Gastroesophageal sphincter (tissue), 3 donors: Measurements from ENCODE around the gene USP5.

Experiments used
- EP300 ChIP-seq: sonication (generic); formaldehyde crosslinking; IDR thresholded peaks from one replicate; pipeline ENCODE4 v1.6.1; 2017; ENCODE audit warnings: antibody characterized with exemption, mild to moderate bottlenecking
- TF ChIP-seq, protein P1 (sequence below), 4 experiments: fragments of 200-600 bp in 2 of 4; fragments of 450-650 bp in 2 of 4; sonication (generic) in 1 of 4; IDR thresholded peaks; one replicate each; pipeline ENCODE4 v1.5.1; 2017 to 2019; ENCODE audit warnings: antibody characterized with exemption in 4 of 4, mild to moderate bottlenecking in 2 of 4, moderate library complexity in 2 of 4

DNA sequence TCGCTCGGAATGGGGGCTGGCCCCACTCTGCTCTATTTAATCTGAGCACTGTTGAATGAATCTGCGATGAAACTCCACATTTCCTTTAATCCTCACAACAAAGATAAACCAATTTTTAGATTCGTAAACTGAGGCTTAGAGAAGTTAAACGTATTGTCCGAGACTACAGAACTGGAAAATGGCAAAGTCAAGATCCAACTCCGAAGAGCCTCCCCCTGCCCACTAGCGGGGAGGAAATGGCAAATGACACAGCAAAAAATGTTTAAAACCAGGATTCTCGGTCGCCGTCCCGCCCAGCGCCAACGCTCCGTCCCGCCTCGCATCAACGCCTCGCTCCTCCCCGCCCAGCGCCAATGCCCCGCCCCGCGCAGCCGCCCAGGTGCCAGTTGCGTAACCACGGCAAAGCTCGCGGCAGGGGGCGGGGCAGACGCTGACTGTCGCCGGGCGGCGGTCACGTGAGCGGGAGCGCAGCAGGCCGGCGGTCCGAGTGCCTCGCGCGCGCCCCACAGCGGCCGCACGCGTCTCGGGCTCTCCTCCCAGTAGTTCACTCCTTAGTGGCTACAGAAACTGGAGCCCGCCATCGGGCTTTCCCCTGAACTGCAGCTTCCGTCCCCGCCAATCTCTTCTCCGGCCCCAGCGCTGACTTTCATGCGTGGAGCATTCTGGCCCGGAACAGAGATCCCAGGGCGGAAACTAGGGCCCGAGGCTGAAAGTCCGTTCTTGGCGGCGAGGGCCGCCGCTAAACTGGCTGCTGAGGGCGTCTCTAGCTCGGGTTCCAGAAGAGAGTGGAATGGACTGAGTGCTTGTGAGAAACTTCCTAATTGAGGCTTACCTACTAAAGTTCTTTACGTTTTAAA is 39.1 kb downstream of the USP5 start:
- TF ChIP-seq, protein P1, sequence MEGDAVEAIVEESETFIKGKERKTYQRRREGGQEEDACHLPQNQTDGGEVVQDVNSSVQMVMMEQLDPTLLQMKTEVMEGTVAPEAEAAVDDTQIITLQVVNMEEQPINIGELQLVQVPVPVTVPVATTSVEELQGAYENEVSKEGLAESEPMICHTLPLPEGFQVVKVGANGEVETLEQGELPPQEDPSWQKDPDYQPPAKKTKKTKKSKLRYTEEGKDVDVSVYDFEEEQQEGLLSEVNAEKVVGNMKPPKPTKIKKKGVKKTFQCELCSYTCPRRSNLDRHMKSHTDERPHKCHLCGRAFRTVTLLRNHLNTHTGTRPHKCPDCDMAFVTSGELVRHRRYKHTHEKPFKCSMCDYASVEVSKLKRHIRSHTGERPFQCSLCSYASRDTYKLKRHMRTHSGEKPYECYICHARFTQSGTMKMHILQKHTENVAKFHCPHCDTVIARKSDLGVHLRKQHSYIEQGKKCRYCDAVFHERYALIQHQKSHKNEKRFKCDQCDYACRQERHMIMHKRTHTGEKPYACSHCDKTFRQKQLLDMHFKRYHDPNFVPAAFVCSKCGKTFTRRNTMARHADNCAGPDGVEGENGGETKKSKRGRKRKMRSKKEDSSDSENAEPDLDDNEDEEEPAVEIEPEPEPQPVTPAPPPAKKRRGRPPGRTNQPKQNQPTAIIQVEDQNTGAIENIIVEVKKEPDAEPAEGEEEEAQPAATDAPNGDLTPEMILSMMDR (IDR thresholded peaks at IDR 0.05), result peak in 3 of 4 experiments; percentile 90 to 97 (median 93)
- TF ChIP-seq EP300, result no peak
